Measurements from ENCODE around the gene ADAMTSL1.

Gene ADAMTSL1

DNA sequence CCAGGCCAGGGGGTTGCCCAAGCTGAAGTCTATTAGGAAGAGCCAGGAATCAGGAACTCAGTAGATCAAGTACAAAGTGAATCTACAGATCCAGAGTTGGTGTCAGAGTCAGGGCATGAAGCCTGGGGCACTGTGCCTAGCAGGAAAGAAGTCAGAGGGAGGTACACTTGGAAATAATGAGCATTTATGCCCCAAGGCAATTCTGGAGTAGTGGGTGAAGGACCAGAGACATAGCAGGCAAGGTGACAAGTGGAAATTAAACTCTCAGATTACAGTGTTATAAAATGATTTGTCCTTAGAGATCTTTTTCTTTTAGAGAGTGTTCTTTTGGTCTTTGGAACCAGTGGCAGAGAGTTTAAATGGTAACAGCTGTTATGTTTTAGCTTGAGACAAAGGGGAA lies 138.0 kb downstream of the ADAMTSL1 start:
- no peaks in the 10 kb centered on the region for H3K4me1 ChIP-seq (ENCODE audit: control insufficient read depth in 2 of 2, insufficient read depth in 2 of 2, low read length in 2 of 2)
- H3K27ac ChIP-seq (ENCODE audit: low read depth in 2 of 2, low read length in 2 of 2): no peak overlapping the region
- no peaks in the 10 kb centered on the region for H3K27me3 ChIP-seq (ENCODE audit: control insufficient read depth in 2 of 2, insufficient read depth in 2 of 2, low read length in 2 of 2)
- no peak overlapping the region for H3K4me3 ChIP-seq (ENCODE audit: low read length in 2 of 2)
- H3K36me3 ChIP-seq (ENCODE audit: control insufficient read depth in 2 of 2, insufficient read depth in 2 of 2, low read length in 2 of 2): no peaks in the 10 kb centered on the region
- H3K9me3 ChIP-seq (ENCODE audit: control insufficient read depth in 2 of 2, low read length in 2 of 2): no peaks in the 10 kb centered on the region
- H3K9ac ChIP-seq (ENCODE audit: low read depth in 1 of 2, low read length in 2 of 2): no peak overlapping the region

- Histone ChIP-seq H3K9ac (ENCODE audit: low read depth in 1 of 2, low read length in 2 of 2) (no peak overlapping the region), H3K36me3 (ENCODE audit: control insufficient read depth in 2 of 2, insufficient read depth in 2 of 2, low read length in 2 of 2) (no peaks in the 10 kb centered on the region), H3K27me3 (ENCODE audit: control insufficient read depth in 2 of 2, insufficient read depth in 2 of 2, low read length in 2 of 2) (no peaks in the 10 kb centered on the region), H3K27ac (ENCODE audit: low read depth in 2 of 2, low read length in 2 of 2) (no peak overlapping the region), H3K4me3 (ENCODE audit: low read length in 2 of 2) (no peak overlapping the region), H3K4me1 (ENCODE audit: control insufficient read depth in 2 of 2, insufficient read depth in 2 of 2, low read length in 2 of 2) (no peaks in the 10 kb centered on the region), H3K9me3 (ENCODE audit: control insufficient read depth in 2 of 2, low read length in 2 of 2) (no peaks in the 10 kb centered on the region)
Measured at GRCh38 chr9:18614116-18614515, 140.2 kb downstream of the ADAMTSL1 start.

GRCh38 chr9:18614651-18615050 lies 140.7 kb downstream of the ADAMTSL1 start:
- Histone ChIP-seq H3K9ac (ENCODE audit: low read depth in 1 of 2, low read length in 2 of 2) (no peak overlapping the region), H3K36me3 (ENCODE audit: control insufficient read depth in 2 of 2, insufficient read depth in 2 of 2, low read length in 2 of 2) (no peaks in the 10 kb centered on the region), H3K4me1 (ENCODE audit: control insufficient read depth in 2 of 2, insufficient read depth in 2 of 2, low read length in 2 of 2) (no peaks in the 10 kb centered on the region), H3K9me3 (ENCODE audit: control insufficient read depth in 2 of 2, low read length in 2 of 2) (no peaks in the 10 kb centered on the region), H3K27me3 (ENCODE audit: control insufficient read depth in 2 of 2, insufficient read depth in 2 of 2, low read length in 2 of 2) (no peaks in the 10 kb centered on the region), H3K27ac (ENCODE audit: low read depth in 2 of 2, low read length in 2 of 2) (no peak overlapping the region), H3K4me3 (ENCODE audit: low read length in 2 of 2) (no peak overlapping the region)

- Histone ChIP-seq H3K36me3 (ENCODE audit: control insufficient read depth in 2 of 2, insufficient read depth in 2 of 2, low read length in 2 of 2) (no peaks in the 10 kb centered on the region), H3K27me3 (ENCODE audit: control insufficient read depth in 2 of 2, insufficient read depth in 2 of 2, low read length in 2 of 2) (no peaks in the 10 kb centered on the region), H3K9me3 (ENCODE audit: control insufficient read depth in 2 of 2, low read length in 2 of 2) (no peaks in the 10 kb centered on the region), H3K4me3 (ENCODE audit: low read length in 2 of 2) (no peak overlapping the region), H3K4me1 (ENCODE audit: control insufficient read depth in 2 of 2, insufficient read depth in 2 of 2, low read length in 2 of 2) (no peaks in the 10 kb centered on the region), H3K9ac (ENCODE audit: low read depth in 1 of 2, low read length in 2 of 2) (no peak overlapping the region), H3K27ac (ENCODE audit: low read depth in 2 of 2, low read length in 2 of 2) (no peak overlapping the region)
Measured at GRCh38 chr9:18616976-18617375, 143.0 kb downstream of the ADAMTSL1 start.

DNA sequence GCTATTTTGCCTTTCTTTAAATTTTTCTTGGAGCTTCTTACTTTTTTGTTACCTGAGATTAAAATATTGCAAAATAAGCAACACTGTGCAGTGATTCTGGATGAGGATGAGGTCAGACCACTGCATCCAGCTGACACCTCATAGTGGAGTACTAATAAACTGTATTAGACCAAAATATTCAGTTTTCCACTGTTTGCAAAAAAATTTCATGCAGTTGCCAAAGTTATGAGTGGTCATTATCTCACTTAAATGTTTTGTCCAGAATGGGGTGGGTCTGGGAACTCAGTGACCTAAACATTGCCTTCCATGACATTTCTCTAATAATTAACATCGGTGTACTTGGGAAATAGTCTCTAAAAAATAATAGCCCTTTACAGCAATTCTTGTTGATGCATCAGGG lies 143.8 kb downstream of the ADAMTSL1 start:
- H3K27me3 ChIP-seq (ENCODE audit: control insufficient read depth in 2 of 2, insufficient read depth in 2 of 2, low read length in 2 of 2): no peaks in the 10 kb centered on the region
- no peaks in the 10 kb centered on the region for H3K9me3 ChIP-seq (ENCODE audit: control insufficient read depth in 2 of 2, low read length in 2 of 2)
- no peaks in the 10 kb centered on the region for H3K4me1 ChIP-seq (ENCODE audit: control insufficient read depth in 2 of 2, insufficient read depth in 2 of 2, low read length in 2 of 2)
- H3K27ac ChIP-seq (ENCODE audit: low read depth in 2 of 2, low read length in 2 of 2): no peak overlapping the region
- H3K4me3 ChIP-seq (ENCODE audit: low read length in 2 of 2): no peak overlapping the region
- no peaks in the 10 kb centered on the region for H3K36me3 ChIP-seq (ENCODE audit: control insufficient read depth in 2 of 2, insufficient read depth in 2 of 2, low read length in 2 of 2)
- no peak overlapping the region for H3K9ac ChIP-seq (ENCODE audit: low read depth in 1 of 2, low read length in 2 of 2)

DNA sequence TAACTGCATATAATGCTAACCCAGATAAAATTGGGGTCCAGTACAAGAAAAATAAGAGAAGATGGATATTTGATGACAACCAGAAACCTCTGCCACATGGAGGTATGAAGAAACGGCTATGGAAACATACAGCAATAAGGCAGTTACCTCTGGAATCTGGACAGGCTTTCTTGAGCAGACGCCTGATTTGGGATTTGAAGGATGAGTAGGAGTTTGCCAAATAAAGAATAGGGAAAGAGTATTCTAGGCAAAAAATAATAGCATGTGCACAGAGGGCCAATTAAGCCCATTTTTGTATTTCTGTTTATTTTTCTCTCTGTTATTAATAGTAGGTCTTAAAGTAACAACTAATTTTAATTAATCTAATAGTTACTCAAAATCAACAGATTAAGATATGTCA lies 144.9 kb downstream of the ADAMTSL1 start:
- H3K27me3 ChIP-seq (ENCODE audit: control insufficient read depth in 2 of 2, insufficient read depth in 2 of 2, low read length in 2 of 2): no peaks in the 10 kb centered on the region
- H3K36me3 ChIP-seq (ENCODE audit: control insufficient read depth in 2 of 2, insufficient read depth in 2 of 2, low read length in 2 of 2): no peaks in the 10 kb centered on the region

GRCh38 chr9:18622186-18622836 lies 148.4 kb downstream of the ADAMTSL1 start:
- Histone ChIP-seq H3K4me1 (ENCODE audit: control insufficient read depth in 2 of 2, insufficient read depth in 2 of 2, low read length in 2 of 2) (no peaks in the 10 kb centered on the region), H3K4me3 (ENCODE audit: low read length in 2 of 2) (no peak overlapping the region), H3K36me3 (ENCODE audit: control insufficient read depth in 2 of 2, insufficient read depth in 2 of 2, low read length in 2 of 2) (no peaks in the 10 kb centered on the region), H3K9me3 (ENCODE audit: control insufficient read depth in 2 of 2, low read length in 2 of 2) (no peaks in the 10 kb centered on the region), H3K27me3 (ENCODE audit: control insufficient read depth in 2 of 2, insufficient read depth in 2 of 2, low read length in 2 of 2) (no peaks in the 10 kb centered on the region), H3K9ac (ENCODE audit: low read depth in 1 of 2, low read length in 2 of 2) (no peak overlapping the region), H3K27ac (ENCODE audit: low read depth in 2 of 2, low read length in 2 of 2) (no peak overlapping the region)

More for the DNA sequence above, 144.9 kb downstream of the ADAMTSL1 start:
- Histone ChIP-seq H3K27ac (ENCODE audit: low read depth in 2 of 2, low read length in 2 of 2) (no peak overlapping the region), H3K4me1 (ENCODE audit: control insufficient read depth in 2 of 2, insufficient read depth in 2 of 2, low read length in 2 of 2) (no peaks in the 10 kb centered on the region), H3K9ac (ENCODE audit: low read depth in 1 of 2, low read length in 2 of 2) (no peak overlapping the region), H3K4me3 (ENCODE audit: low read length in 2 of 2) (no peak overlapping the region), H3K9me3 (ENCODE audit: control insufficient read depth in 2 of 2, low read length in 2 of 2) (no peaks in the 10 kb centered on the region)

GRCh38 chr9:18623221-18624079 lies 149.5 kb downstream of the ADAMTSL1 start:
- H3K9ac ChIP-seq (ENCODE audit: low read depth in 1 of 2, low read length in 2 of 2): no peak overlapping the region
- H3K27ac ChIP-seq (ENCODE audit: low read depth in 2 of 2, low read length in 2 of 2): no peak overlapping the region
- H3K4me3 ChIP-seq (ENCODE audit: low read length in 2 of 2): no peak overlapping the region
- no peaks in the 10 kb centered on the region for H3K9me3 ChIP-seq (ENCODE audit: control insufficient read depth in 2 of 2, low read length in 2 of 2)
- no peaks in the 10 kb centered on the region for H3K27me3 ChIP-seq (ENCODE audit: control insufficient read depth in 2 of 2, insufficient read depth in 2 of 2, low read length in 2 of 2)
- H3K36me3 ChIP-seq (ENCODE audit: control insufficient read depth in 2 of 2, insufficient read depth in 2 of 2, low read length in 2 of 2): no peaks in the 10 kb centered on the region
- no peaks in the 10 kb centered on the region for H3K4me1 ChIP-seq (ENCODE audit: control insufficient read depth in 2 of 2, insufficient read depth in 2 of 2, low read length in 2 of 2)

- Histone ChIP-seq H3K9ac (ENCODE audit: low read depth in 1 of 2, low read length in 2 of 2) (no peak overlapping the region), H3K27ac (ENCODE audit: low read depth in 2 of 2, low read length in 2 of 2) (no peak overlapping the region), H3K9me3 (ENCODE audit: control insufficient read depth in 2 of 2, low read length in 2 of 2) (no peaks in the 10 kb centered on the region), H3K27me3 (ENCODE audit: control insufficient read depth in 2 of 2, insufficient read depth in 2 of 2, low read length in 2 of 2) (no peaks in the 10 kb centered on the region), H3K4me1 (ENCODE audit: control insufficient read depth in 2 of 2, insufficient read depth in 2 of 2, low read length in 2 of 2) (no peaks in the 10 kb centered on the region), H3K4me3 (ENCODE audit: low read length in 2 of 2) (no peak overlapping the region), H3K36me3 (ENCODE audit: control insufficient read depth in 2 of 2, insufficient read depth in 2 of 2, low read length in 2 of 2) (no peaks in the 10 kb centered on the region)
Measured at GRCh38 chr9:18626046-18626698, 152.2 kb downstream of the ADAMTSL1 start.

DNA sequence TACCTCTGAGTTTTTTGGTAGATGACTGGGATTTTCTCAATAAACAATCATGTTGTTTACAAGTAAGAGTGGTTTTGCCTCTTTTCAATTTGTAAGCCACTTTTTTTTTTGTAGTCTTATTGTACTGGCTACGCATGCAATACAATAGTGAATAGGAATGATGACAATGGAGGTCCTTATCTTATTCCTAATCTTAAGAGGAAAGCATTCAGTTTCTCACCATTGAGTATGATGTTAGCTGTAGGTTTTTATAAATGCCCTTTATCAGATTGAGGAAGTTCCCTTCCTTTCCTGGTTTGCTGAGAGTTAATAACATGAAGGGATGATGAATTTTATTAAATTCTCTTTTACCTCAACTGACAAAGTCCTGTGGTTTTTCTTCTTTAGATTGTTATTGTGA lies 155.2 kb downstream of the ADAMTSL1 start:
- Histone ChIP-seq H3K27me3 (ENCODE audit: control insufficient read depth in 2 of 2, insufficient read depth in 2 of 2, low read length in 2 of 2) (no peaks in the 10 kb centered on the region), H3K4me1 (ENCODE audit: control insufficient read depth in 2 of 2, insufficient read depth in 2 of 2, low read length in 2 of 2) (no peaks in the 10 kb centered on the region), H3K9ac (ENCODE audit: low read depth in 1 of 2, low read length in 2 of 2) (no peak overlapping the region)

More for the DNA sequence above, 155.2 kb downstream of the ADAMTSL1 start:
- Histone ChIP-seq H3K4me3 (ENCODE audit: low read length in 2 of 2) (no peak overlapping the region), H3K36me3 (ENCODE audit: control insufficient read depth in 2 of 2, insufficient read depth in 2 of 2, low read length in 2 of 2) (no peaks in the 10 kb centered on the region), H3K27ac (ENCODE audit: low read depth in 2 of 2, low read length in 2 of 2) (no peak overlapping the region), H3K9me3 (ENCODE audit: control insufficient read depth in 2 of 2, low read length in 2 of 2) (no peaks in the 10 kb centered on the region)
